ENCODE results near the gene PARD3B. TPM values are rescaled to one million over a fixed set of nuclear protein-coding genes. Genes with fewer than 3 reads are reported as not detected.

PARD3B gene
- total and polyA plus RNA-seq, 7 donors: 3.2 to 64.0 (median 42.5) TPM

- intact Hi-C loops (cut with DNase I): no loop called here
These were observed 36.7 kb downstream of the PARD3B start for GRCh38 chr2:204581946-204582345.

GRCh38 chr2:204583773-204584172 lies 38.5 kb downstream of the PARD3B start:
- TF ChIP-seq POLR2A (IDR thresholded peaks at IDR 0.05) (no peak), EP300 (IDR thresholded peaks at IDR 0.05) (no peak), POLR2AphosphoS5 (IDR thresholded peaks at IDR 0.05) (no peak), CTCF (IDR thresholded peaks at IDR 0.05) (no peak)
- intact Hi-C loops (cut with DNase I): no loop called here
- Histone ChIP-seq H3K27me3 (no peaks in the 10 kb centered on the region), H3K4me1 (peaks cover 0 to 14% (median 11%) of the 10 kb centered on the region in 4 donors), H3K36me3 (no peaks in the 10 kb centered on the region), H3K27ac (no peak overlapping the region), H3K9me3 (no peaks in the 10 kb centered on the region), H3K4me3 (no peak overlapping the region)
- DNase-seq: no peak
- 93 to 95% methylated on average over 2 of the region's 2 CpGs for WGBS, 2 donors

More at GRCh38 chr2:204581946-204582345, 36.7 kb downstream of the PARD3B start:
- 77 to 79% methylated on average over 4 of the region's 4 CpGs for WGBS, 2 donors
- no peak for TF ChIP-seq CTCF (IDR thresholded peaks at IDR 0.05)
- no peak for TF ChIP-seq POLR2AphosphoS5 (IDR thresholded peaks at IDR 0.05)
- no peak for TF ChIP-seq POLR2A (IDR thresholded peaks at IDR 0.05)
- no peak for TF ChIP-seq EP300 (IDR thresholded peaks at IDR 0.05)
- Histone ChIP-seq H3K9me3 (no peaks in the 10 kb centered on the region), H3K36me3 (no peaks in the 10 kb centered on the region), H3K27me3 (no peaks in the 10 kb centered on the region), H3K4me3 (no peak overlapping the region), H3K4me1 (peaks cover 0 to 14% (median 11%) of the 10 kb centered on the region in 4 donors), H3K27ac (no peak overlapping the region)
- no peak for DNase-seq

DNA sequence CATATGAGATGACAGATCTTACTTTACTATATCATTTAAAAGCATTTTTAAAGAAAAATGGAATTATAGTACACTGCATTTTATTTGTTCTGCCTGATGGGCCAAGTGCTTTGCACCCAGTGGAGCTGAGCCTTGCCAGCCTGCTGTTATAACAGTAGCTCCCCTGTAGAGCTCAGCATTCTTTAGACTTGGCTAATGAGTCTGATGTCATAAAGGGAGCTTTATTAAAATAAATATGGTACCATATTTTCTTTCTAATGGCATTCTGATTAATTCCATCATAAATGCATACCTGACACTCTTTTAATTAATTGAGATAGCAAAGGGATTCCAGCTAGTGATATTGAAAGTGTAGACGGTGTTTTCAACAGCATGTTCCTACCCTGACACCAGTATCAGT lies 40.7 kb downstream of the PARD3B start:
- Histone ChIP-seq H3K27ac (no peak overlapping the region), H3K9me3 (no peaks in the 10 kb centered on the region), H3K36me3 (no peaks in the 10 kb centered on the region), H3K4me1 (peaks cover 0 to 12% (median 7%) of the 10 kb centered on the region in 4 donors), H3K27me3 (no peaks in the 10 kb centered on the region), H3K4me3 (no peak overlapping the region)
- WGBS, 2 donors: 96% methylated on average over 1 of the region's 1 CpG
- DNase-seq: no peak
- no peak for TF ChIP-seq EP300 (IDR thresholded peaks at IDR 0.05)
- no peak for TF ChIP-seq CTCF (IDR thresholded peaks at IDR 0.05)
- TF ChIP-seq POLR2A (IDR thresholded peaks at IDR 0.05): no peak
- TF ChIP-seq POLR2AphosphoS5 (IDR thresholded peaks at IDR 0.05): no peak
- intact Hi-C loops (cut with DNase I): no loop called here

DNA sequence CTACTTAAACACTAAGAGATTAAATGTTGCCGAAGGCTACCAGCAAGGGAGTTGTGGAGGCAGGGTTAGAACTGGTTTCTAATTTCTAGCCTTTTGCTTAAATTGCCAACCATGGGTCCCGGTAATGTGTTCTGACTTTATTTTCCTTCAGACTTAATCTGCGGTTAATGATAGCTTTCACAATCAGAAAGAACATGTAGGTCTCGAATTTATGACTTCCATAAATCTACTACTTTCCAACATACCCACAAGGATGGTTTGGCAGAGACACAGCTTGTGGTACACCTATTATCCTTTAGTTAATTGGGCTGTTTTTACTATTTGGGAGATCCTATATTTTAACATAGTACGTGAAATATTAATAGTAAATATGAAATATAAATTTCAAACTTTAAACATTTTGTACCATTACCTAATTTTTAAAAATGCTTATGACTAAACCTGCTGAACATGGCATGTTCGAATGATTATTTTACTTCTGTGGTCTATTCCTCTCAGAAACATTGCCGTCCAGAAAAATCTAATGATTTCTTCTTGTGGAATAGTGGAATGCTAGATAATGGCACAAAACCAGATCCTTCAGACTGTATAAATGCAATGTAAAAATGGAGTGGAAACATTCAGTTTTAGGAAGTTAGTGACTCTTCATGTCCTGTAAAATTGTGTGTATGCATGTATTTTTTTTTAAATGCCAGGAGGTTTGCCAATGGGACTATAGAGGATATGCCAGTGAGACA lies 41.3 kb downstream of the PARD3B start:
- no peak for DNase-seq
- Histone ChIP-seq H3K27me3 (no peaks in the 10 kb centered on the region), H3K36me3 (no peaks in the 10 kb centered on the region), H3K27ac (no peak overlapping the region), H3K9me3 (no peaks in the 10 kb centered on the region), H3K4me3 (no peak overlapping the region), H3K4me1 (peaks cover 0 to 18% (median 7%) of the 10 kb centered on the region in 4 donors)
- intact Hi-C loops (cut with DNase I): no loop called here
- no peak for TF ChIP-seq CTCF (IDR thresholded peaks at IDR 0.05)
- TF ChIP-seq POLR2A (IDR thresholded peaks at IDR 0.05): no peak
- no peak for TF ChIP-seq POLR2AphosphoS5 (IDR thresholded peaks at IDR 0.05)
- TF ChIP-seq EP300 (IDR thresholded peaks at IDR 0.05): no peak
- whole genome bisulfite sequencing, 2 donors: 92 to 93% methylated on average over 7 of the region's 7 CpGs

Data from sigmoid colon (tissue), 7 donors.